Islet precursor cell (in vitro differentiated cells): ENCODE data around the gene CEND1.
A peak's percentile ranks its signal among the peaks of the same experiment; 100 is the strongest.

ENCODE experiments used
- DNase-seq: peaks from one replicate; pipeline ENCODE4 v3.0.0-alpha.2; 2018

CEND1 gene

DNA sequence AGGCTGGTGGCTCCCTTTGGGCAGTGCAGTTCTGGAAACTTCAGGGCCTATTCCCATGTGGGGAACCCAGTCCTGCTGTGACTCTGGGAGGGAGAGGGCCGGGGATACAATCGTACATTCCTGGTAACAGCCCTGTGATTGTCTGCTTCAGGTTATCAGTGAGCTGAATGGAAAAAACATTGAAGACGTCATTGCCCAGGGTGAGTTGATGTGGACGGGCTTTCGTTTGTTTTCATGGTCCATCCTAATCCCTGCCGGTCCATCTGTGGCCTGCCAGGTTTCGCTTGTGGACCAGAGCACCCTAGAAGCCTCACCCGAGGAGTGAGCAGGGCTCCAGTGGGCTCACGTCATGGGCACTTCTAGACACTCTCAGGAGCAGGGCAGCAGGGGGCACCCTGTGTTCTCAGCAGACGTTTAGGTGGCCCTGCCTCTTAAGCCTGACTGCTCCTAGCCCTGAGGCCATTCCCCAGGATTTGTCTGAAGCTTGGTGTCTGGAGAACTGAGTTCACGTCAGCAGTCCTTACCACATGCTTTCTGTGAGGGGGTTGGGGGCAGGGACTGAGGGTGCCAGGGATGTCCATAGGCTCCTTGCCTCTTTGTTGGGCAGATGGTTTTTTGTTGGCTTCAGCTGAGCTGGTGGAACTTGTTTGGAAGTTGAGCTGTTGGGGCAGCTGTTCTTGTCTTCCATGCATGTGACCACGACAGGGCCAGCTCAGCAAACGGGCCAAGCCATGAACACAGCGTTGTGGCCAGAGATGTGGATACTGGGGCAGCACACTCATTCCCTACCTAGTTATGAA lies 21.8 kb upstream of the CEND1 start:
- DNase-seq, result no peak

DNA sequence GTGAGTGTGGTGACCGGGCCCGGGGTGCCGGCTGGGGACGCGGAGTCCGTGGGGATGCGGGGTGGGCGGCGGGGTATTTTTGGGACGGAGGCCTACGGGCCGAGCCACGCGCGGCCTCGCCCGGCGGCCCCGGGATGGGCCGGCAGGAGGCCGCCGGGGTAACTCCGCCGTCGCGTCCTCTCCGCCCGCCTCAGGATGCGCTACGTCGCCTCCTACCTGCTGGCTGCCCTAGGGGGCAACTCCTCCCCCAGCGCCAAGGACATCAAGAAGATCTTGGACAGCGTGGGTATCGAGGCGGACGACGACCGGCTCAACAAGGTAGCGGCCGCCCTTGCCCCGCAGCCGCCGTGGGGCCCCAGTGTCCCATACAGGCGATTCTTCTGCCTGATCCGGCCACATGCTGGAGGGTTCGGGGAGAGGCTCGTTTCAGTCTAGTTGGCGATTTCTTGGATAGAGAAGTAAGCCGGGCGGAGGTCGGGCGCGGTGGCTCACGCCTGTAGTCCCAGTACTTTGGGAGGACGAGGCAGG lies 20.2 kb upstream of the CEND1 start:
- no peak for DNase-seq

DNA sequence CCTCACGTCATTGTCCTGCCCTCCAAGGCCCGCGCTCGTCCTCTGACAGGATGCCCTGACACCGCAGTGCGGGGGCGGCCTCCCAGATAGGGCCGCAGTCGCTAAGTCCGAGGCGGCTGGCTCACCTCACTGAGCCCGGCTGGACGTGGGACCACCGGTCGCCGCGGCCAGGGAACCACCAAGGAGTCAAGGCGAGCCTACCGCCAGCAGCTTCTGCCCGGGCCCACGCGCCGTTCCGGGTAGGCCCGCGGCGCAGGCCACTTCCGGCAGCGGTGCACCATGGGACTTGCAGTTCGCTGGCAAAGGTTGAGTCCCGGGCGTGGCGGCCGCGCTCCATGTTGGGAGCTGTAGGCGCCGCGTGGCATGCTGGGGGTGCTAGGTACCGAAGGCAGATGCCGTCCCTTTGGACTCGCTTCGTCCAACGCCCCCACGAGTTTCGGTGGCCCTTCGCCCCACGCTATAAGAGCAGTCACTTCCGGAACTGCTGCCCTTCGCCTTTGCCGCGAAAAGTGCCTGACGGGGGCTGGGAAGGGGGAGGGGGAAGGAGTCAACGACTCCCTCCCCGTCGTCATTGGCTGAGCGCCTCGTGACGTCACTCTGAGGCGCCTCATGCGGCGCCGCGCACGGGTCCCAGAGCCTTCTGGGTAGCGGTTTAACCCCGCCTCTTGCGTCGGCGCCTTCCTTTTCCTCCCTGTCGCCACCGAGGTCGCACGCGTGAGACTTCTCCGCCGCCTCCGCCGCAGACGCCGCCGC lies 19.6 kb upstream of the CEND1 start, which contains the start of gene RPLP2:
TSS of gene RPLP2 (plus strand) at position 681 of the 753 bp plus-strand sequence. CDS start 268 bp downstream, outside the sequence.
- DNase-seq, result peak; percentile 98

DNA sequence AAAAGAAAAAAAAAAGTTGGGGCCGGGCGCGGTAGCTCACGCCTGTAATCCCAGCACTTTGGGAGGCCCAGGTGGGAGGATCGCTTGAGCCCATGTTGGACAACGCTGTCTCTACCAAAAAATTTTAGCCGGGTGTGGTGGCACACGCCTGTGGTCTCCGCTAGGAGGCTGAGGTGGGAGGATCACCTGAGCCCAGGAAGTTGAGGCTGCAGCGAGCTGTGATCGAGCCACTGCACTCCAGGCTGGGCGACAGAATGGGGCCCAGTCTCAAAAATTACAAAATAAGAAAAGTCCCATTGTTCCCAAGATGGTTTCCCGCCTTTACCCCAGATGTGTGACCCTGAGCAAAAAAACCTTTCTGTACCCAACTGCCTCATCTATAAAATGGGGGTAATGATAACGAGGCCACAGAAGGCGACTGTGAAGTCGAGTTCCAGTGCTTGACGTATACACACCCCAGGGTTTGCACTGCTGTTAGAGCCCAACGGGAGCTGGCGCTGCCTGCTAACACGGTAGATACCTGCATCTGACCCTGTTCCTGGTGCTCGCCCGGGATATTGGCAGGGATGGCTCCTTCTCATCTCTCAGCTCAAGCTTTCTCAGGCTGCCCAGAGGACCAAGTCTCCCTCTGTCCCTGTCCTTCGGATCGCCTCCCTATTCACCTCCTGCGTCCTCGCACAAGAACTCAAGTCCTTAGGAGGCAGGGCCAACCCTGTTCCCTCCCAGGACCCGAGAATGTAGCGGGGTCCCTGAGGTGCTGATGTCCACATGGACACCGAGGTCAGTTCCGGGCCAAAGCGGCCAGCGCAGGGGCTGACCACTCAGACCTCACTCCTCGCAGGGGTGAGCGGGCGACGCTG lies 18.8 kb upstream of the CEND1 start:
- DNase-seq, result no peak

DNA sequence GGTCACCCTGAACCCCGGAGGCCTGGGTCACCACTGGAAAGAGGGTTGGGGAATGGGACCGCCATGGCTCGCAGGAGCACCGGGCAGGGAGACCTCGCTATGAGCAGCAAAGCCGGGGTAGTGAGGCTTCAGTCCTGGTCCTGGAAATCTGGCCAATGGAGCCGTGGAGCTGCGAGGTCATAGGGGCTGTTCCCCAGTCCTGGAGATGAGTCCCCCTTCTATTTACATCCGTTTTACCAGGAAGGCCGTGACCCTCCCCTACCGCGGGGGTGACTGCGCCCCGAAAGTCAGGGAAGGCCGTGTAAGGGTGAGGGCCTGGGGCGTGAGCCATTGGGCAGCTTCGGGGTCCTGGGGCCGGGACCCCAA lies 14.7 kb upstream of the CEND1 start:
- DNase-seq, result no peak

DNA sequence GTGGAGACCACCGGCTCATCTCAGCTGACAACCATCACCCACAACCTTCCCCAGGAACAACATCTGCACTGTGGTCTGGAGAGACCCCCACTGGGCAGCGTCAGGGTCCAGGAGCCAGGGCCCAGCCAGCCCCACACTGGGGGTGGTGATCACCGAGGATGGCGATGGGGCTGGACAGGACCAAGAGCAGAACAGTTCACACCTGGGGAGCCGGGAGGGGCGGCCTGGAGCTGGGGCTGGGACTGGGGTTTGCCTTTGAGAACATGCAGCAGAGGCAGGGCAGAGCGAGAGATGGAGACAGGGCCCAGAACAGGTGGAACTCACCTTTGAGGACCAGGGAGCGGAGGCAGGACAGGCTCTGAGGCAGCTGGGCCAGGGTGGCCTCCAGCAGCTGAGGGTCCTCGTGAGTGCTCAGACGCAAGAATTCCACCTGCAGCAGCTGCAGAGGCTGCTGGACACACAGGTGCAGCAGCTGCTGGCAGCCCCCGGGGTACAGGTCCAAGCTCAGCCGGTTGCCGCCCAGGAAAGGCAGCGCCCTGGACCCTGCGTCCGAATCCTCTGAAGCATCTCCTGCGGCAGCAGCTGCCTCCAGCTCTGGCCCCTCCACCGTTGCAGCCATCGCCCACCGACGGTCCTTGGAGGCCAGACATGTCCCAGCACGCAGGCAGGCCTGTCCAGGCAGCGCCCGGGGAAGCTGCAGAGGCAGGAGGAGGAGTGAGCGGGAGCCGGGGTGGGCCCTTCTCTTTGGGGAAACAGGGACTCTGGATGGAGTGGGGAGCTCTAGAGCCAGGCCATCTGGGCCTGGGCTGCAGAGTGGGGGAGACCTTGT lies 14.1 kb upstream of the CEND1 start:
- DNase-seq, result no peak

DNA sequence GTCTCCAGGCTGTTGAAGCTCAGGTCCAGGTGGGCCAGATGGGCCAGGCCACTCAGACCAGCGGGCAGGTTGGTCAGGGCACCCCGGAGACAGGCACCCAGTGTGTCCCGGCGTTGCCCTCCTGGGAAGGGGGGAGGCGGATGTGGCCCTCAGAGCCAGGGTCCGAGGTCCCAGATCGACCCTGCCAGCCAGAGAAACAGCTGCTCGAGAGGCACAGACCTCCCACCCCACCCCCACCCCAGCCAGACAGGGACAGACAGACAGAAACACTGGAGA lies 13.5 kb upstream of the CEND1 start:
- no peak for DNase-seq

DNA sequence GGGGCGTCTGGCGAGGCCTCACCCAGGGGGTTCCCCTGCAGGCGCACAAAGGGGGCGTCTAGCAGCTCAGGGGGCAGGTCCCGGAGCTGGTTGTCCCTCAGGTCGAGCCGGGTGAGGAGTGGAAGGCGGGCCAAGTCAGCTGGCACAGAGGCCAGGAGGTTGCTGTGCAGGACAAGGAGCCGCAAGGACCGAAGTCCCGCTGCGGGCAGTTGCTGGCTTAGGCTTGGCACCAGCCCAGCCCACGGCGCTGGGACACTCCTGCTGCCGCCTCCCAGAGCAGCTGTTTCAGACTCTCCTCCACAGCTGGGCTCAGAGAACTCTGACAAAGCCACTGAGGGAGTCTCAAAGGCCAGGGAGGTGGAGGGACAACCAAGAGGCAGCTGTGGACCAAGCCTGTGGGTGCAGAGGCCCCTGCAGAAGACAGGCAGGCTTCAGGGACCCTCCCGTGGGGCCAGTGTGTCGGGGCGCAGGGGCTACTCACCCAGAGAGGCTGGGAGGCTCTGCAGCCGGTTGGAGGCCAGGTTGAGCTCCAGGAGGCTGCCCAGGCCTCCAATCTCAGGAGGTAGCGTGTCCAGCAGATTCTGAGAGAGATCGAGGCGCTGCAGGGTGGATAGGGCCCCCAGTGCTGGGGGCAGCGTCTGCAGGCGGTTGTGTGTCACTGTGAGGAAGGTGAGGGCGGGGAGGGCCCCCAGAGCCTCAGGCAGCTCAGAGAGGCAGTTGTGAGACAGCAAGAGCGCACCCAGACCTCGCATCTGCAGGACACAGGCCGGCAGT lies 13.0 kb upstream of the CEND1 start:
- no peak for DNase-seq

DNA sequence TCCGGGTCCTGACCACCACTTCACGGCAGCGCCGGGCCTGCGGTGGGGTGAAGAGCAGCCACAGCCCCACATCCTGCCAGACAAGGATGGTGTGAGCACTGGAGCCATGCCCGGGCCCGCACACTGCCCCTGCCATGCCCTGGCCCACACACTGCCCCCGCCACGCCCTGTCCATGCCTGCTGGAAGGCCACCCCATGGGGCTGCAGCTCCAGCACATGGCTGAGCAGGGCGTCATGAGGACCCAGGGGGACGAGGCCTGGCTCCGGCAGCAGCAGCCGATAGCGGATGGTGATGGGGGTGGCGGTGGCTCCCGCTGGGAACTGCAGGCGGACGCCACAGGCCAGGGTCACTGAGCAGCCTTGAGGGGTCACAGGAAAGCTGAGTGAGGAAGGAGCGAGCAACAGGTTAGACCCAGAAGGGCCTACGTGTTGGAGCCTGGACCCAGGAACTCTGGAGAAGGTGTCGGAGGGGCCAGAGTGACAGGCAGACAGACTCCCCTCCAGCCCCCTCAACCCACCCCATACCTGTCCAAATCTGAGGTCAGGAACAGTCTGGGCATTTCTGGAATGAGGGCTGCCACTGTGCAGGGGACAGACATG lies 12.2 kb upstream of the CEND1 start:
- no peak for DNase-seq

DNA sequence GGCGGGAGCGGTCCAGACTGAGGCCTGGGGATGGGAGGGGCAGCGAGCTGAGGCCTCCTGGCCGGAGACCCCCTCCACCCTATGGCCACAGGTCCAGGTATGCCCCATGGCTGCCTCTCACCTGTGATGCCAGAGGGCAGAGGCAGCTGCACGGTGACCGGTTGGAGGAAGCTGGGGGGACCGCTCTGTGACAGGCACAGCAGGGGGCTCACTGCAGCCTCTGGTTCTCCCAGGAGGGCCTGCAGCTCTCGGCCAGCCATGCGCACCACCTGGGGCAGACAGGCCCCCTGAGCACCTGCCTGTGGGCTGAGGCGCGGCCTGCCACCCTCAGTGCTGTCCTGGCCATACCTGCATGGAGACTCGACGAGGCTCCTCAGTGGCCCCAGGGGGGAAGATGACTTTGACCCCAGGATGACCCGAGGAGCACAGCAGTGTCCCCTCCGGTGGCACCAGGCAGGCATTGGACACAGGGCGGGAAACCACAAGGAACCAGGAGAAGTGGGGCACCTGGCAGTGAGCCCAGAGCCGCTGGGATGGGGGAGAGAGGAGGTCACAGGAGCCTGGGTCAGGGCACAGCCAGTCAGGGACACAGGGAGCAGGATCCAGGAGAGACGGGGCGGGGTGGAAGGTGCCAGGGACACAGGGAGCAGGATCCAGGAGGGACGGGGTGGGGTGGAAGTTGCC lies 11.3 kb upstream of the CEND1 start:
- no peak for DNase-seq

DNA sequence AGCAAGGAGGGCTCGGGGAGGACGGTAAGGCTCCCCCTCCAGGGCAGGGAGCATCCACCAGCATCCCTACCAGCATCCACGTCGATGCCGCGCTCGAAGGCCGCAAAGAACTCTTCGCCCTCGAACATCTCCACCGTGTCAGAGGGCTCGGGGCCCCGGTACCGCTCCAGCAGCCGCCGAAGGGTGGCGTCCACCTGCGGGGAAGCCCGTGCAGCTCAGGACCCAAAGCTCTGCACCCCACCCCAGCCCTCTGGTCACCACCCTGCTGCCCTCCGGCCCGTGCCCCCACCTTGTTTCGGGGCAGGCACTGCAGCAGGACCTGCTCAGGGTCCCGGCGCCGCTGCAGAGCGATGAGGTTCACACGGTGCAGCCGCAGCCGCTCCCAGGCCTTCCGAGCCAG lies 10.6 kb upstream of the CEND1 start:
- no peak for DNase-seq

DNA sequence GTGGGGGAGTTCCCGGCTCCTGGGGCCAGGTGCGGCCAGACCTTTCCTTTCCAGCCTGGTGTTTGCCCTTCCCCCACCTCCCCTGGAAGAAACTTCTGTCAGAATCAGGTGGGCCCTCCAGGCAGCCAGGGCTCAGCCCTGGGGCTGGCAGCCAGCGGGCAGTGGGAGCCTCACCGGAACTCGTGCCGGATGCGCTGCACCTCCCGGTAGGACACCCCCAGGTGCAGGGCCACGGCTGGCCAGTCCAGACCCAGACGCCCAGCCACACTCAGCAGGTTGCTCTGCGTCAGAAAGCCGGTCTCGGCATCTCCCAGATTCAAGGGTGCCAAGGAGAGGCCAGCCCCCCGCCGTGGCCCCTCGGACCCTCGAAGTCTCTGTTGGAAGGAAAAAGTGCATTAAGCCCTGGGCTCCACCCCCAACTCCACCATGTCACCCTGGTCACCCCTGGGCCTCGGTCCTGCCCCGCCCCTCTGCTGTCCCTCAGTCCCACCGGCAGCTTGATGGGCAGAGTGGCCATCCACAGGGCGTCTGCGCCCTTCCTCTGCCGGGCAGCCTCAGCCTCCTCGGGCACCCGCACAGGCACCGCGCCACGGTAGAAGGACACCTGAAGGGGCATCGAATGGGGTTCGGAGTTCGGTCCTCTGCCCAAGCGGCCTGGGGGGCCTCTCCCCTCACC lies 9.9 kb upstream of the CEND1 start:
- no peak for DNase-seq

DNA sequence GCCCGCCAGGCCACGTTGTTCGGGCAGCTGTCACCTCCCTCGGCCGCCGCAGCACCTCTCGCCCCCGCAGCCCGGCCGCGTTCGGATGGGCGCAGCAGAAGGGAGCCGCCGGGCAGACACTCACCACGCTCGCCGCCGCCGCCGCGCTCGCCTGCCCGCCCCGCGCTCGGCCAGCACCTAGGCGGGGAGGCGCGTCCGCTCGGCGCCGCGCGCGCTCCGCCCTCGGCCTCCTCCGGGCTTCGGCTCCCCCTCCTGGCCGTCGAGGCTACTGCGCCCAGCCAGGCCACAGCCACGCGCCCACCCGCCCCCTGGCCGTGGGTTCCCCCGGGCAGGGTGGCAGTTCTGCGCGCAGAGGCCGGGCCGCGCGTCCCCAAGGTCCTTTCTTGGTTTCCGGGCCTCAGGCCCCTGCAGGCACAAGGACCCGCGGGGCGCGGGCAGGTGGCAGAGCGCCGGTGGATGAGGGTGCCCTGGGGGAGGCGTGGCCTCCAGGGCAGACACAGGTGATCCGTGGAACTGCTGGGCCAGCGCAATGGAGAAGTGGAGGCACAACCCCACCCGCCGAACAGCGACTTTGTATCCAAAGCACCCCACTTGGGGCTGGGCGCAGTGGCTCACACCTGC lies 8.3 kb upstream of the CEND1 start, which contains the start of gene SLC25A22:
TSS of gene SLC25A22 (minus strand) at position 189 of the 621 bp plus-strand sequence. CDS start 3,275 bp downstream, outside the sequence.
- peak; percentile 88 for DNase-seq

DNA sequence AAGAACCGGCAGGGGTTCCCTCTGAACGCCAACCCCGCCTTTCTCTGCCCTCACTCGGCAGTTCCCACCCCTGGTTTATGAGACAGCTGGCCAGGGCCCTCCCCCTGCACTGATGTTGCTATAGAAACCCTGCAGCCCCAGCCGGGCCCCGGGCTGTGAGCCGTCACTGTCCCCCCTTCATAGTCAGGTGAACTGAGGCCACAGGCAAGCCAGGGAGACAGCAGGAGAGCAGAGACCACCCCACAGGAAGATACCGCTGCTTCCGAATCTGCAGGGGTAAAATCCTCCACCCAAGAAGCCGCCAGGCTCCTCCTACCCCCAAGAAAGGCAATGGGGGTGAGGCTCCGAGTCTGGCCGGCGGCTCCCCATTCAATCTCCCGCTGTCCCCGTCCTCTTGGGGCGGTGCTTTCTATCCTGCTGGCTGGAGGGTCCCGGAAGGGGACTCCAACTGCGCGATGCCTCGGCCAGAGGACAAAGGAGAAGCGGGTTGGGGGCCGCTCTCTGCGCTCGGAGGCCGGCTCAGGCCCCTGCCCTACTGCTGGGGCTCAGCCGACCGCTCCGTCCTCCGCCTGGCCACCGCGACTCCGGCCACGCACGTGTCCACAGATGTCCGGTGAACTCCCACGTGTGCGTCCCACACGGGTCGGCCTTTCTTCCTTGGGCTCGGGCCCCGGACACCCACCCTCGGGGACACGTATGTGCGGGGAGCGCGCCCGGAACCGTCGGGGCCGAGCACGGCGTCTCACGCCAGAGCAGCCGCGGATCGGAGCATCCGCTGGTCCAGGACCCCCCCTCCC lies 7.6 kb upstream of the CEND1 start:
- DNase-seq, result peak; percentile 83

DNA sequence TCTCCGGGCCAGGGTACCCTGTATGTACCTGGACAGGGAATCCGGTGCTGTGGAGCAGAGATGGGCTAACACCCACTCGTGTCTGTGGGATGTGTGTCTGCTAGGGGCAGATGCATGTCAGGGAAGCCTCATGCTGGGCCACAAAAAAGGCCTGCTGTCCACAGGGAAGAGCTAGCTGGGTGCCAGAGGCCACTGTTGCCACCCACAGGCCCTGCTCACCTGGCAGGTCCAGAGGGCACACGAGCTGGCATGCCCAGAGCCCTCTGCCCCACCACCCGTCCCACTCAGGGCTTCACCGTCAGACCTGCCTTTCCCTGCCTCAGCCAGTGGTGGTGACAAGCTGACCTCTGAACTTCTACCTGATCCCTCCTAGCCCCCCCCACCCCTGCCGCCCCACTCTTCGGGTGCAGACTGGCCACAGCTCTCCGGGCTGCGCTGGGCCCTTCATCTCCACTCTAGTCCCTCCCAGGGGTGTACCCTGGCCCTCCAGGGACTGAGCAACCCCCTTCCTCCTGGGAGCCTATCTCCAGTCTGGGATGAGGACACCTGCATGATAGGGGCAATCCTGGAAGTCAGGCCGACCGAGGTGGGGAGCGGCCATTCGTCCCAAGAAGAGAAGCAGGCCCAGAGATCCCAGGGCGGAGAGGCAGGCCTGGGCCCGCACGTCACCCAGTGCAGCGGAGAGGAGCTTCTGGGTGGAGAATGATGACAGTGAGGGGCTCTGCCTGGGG lies 6.8 kb upstream of the CEND1 start:
- no peak for DNase-seq

DNA sequence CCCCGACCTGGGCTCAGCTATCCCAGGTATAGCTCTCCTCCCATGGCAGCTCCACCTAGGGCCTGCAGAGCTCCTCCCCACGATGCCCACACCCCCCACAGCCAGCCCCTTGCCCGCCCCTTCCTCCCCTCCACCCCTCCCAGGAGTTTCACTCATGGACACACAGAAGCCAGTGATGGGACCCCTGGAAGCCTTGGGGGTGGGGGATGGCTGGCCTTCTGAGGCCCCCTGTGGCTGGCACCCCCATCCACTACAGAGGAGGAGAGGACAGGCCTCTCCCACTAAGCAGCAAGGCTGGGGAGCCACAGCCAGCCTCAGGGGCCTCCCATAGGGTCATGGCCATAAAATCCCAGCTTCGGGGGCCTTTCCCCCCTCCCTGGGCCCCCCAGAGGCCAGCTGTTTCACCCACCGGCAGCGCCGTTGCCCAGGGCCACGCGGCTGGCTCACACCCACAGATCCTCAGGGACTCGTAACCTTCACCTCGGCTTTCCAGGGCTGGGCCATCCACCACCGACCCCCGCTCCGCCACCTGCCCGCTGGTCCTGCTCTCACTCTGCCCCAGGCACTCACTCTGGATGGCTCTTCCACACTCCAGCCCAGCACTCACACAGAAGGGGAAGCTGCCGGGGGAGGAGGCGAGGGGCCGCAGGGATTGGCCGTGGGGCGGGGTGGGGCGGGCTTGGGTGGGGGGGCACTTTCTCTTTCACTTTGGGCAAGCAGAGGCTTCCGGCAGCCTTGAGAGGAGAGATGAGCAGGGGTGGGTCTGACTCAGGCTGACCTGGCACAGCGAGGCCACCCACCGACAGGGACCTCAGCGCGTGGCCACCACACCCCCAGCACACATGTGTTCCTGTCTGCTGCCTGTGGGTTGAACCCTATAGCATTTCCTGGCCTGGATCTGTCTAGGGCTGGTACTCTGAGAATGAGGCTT lies 6.0 kb upstream of the CEND1 start:
- DNase-seq, result peak; percentile 89
